HTERT RPE-1 (cell line): ENCODE data around the gene PRDX6.
"Not testable (repeated sequence)": the region's sequence is repeated elsewhere in the genome, so short reads cannot be mapped to it uniquely, and the experiment has no call there.

Source experiments
- in situ Hi-C: fragments of 300-500 bp; cut with MboI; formaldehyde crosslinking; loops from 4 replicates; pipeline ENCODE4 v1.14.3; 2020; ENCODE audit warnings: low sequenced_read_pairs

Gene PRDX6

DNA sequence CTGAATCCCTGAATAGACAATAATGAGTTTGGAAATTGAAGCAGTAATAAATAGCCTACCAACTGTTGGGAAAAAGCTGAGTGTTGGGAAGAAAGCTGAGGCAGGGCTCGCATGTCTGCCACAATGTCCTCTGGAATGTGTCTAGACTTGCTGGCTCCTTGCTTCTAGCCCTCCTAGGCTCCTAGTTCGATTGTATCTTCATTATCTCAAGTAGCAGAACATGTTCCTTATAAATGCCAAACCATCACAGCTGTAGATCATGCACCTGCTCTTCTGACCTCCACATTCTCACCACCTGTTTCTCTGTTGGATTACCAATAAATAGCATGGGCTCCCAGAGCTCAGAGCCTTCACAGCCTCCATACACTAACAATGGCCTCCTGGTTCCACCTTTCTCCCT, 12.9 kb upstream of the PRDX6 start:
- in situ Hi-C loops = not testable (repeated sequence)

DNA sequence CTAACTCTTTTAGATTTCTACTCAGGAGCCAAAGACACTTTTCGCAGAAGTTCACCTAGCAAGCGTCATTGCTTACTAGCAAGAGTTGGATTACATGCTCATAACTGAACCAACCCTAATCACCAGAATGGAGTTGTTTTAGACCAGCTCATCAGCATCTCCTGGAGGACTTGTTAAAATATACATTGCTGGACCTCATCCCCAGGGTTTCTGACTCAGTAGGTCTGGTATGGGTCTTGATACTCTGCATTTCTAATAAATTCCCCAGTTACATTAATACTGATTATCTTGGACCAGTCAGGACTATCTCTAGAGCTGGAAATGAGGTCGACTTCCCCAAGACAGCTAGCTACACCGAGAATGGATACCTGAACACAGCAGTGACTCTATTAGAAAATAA, 9.7 kb upstream of the PRDX6 start:
- in situ Hi-C loops = no loop called here

DNA sequence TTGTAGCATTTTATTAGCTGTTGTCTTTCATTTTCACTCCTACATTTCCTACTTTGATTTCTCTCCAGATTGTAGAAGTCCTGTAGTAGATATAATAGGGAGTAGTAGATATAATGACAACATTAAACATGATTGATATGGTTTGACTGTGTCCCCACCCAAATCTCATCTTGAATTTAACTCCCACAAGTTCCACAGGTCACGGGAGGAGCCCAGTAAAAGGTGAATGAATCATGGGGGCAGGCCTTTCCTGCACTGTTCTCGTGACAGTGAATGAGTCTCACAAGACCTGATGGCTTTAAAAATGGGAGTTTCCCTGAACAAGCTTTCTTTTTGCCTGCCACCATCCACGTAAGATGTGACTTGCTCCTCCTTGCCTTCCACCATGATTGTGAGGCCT, 7.5 kb upstream of the PRDX6 start:
- in situ Hi-C loops = no loop called here

DNA sequence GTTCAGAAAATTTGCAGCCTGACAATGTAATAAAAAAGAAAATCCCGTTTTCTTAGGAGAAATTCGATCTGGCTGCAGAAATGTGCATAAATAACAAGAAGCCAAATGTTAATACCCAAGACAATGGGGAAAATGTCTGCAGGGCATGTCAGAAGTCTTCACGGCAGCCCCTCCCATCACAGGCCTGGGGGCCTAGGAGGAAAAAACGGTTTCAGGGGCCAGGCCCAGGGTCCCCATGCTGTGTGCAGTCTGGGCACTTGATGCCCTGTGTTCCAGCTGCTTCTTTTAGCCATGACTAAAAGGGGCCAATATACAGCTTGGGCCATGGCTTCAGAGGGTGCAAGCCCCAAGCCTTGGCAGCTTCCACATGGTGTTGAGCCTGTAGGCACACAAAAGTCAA, 6.5 kb upstream of the PRDX6 start:
- in situ Hi-C loops = no loop called here

DNA sequence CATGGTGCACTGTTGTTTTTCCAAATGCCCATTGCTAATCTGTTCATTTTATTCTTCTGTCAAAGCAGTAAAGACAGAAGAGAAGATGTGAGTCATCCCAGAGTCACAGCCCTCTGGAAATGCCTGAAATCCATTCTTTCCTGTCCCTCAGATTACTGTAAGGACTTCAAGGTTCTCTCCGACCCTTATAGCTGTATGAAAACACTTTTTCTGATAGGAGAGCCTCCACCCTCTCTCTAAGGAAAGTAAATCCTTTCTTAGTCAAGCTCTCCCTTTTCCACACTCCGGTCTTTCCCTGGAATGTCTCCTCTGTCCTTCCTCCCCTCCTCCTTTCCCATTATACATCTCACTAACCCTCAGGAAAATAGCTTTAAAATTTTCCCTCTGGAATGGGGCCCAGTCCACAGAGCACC, 3.5 kb upstream of the PRDX6 start:
- in situ Hi-C loops = no loop called here

DNA sequence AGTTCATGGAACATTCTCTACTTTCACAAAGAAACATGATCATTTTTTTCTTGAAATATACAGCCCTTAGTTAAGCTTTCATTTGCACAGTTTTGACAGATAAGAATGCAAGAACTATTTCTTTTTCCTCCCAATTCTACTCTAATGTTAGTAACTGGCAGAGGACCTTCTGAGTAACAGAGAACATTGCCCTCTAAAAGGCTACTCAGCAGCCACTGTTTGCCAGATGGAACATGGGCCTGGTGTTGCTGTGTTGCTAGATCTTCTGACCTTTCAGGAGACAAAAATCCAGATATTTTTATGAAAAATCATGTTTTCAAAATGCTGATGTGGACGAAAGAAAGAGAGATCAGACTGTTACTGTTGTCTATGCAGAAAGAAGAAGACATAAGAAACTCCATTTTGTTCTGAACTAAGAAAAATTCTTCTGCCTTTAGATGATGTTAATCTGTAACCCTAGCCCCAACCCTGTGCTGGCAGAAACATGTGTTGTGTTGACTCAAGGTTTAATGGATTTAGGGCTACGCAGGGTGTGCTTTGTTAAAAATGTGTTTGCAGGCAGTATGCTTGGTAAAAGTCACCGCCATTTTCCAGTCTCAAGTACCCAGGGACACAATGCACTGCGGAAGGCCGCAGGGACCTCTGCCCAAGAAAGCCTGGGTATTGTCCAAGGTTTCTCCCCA, 2.9 kb upstream of the PRDX6 start:
- in situ Hi-C loops = no loop called here

DNA sequence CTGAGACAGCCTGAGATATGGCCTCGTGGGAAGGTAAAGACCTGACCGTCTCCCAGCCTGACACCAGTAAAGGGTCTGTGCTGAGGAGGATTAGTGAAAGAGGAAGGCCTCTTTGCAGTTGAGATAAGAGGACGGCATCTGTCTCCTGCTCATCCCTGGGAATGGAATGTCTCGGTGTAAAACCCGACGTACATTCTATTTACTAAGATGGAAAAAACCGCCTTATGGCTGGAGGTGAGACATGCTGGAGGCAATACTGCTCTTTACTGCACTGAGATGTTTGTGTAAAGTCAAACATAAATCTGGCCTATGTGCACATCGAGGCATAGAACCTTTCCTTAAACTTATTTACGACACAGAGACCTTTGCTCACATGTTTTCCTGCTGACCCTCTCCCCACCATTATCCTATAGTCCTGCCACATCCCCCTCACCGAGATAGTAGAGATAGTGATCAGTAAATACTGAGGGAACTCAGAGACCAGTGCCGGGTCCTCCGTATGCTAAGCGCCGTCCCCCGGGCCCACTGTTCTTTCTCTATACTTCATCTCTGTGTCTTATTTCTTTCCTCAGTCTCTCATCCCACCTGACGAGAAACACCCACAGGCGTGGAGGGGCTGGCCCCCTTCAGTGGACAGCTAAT, 2.2 kb upstream of the PRDX6 start:
- in situ Hi-C loops = not testable (repeated sequence)

DNA sequence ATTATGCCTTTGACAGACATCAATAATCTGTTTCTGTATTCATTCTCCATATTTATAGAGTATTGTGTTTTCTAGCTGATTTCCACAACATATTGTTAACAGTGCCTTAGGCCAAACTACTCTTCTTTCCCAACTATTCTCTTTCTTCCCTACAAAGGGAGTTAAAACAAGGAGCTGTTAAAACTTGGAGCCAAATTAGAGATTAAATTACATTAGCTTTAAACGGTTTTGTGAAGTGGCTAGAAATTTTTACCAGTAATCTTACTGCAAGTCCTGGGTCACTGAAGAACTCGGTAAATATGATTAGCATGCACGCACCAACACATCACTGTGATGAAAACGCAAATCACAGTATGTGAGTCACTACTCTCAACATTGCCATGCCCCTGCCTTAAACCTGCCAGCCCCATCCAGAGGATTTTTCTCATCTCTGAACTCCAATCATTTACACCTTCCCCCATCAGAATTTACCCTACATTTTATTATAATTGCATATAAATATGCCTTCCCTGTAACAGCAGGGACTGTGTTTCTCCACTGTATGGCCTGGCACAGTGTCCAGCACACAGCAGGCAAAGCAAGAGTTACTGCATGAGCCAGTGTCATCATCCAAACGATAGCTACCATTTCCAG, 1.5 kb upstream of the PRDX6 start:
- in situ Hi-C loops = no loop called here

DNA sequence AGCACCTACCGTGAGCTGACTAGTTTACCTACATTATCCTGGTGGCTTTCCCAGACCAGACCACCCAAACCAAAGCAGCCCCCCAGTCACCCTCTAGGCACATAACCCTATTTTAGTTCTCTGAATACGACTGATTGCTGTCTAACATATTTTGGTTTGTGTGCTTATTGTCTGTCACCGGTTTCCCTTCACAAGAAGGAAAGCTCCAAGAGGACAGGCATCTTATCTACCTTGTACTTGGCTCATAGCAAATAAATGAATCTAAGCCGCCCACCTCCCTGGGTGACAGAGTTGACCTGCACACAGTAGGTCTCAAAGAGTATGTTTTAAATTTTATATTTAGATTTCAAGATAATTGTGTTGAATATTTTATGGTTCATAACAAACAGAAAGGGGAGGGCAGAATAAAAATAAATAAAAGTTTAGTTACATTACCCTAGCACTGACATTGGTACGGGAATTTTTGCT, 904 bp upstream of the PRDX6 start:
- in situ Hi-C loops = no loop called here

DNA sequence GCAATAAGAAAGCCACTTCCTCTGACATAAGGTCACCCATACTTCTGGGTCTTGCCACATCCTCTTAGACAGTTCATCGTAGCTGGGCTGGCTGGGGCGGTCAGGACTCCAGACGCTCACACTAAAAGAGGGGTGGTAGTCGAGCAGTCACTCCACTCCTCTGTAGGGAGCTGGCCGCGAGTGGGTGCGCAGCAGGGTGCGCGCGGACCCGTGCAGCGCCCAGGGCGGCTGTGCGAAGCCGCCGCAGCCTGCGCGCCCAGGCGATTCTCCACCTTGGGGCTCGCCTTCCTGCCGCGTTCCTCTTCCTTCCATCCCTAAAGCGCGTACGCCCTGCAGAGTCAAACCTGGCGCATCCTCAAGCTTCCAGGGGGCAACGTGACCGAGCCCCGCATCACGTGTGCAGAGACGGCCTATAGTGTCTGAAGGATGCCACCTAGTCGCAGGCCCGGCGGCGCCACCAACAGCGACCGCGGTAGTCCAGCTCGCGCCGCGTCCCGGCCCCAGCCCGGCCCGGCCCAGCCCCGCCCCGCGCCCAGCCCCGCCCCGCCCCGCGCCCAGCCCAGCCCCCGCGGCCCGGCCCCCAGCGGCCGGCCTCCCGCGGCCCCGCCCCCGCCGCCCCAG, 360 bp upstream of the PRDX6 start:
- in situ Hi-C loops = no loop called here

DNA sequence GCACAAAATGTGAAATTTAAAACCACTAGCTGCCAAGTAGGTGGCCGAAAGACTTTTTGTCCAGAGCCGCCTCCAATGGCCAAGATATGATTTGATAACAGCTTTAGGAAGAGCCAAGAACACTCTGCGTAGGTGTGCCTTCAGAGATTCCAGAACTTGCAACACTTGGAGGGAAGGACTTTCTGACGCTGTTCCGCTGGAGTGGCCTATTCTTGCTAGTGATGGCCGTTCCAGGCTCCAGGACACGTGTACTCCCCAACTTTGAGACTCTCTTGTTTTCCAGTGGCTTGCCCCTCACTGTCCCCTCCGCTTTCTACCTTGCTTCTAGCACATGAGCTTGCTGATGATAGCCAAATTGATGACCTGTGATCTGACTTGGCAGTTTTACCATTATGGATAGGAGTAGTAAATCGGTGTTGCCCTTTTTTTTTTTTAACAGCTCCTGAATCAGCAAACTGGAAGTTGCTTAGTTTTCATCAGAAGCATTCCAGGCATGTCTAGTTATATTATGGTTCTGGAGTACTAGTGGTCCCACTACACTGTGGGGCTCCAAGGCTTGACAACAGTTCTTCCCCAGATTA, 1.0 kb downstream of the PRDX6 start:
- in situ Hi-C loops = no loop called here

DNA sequence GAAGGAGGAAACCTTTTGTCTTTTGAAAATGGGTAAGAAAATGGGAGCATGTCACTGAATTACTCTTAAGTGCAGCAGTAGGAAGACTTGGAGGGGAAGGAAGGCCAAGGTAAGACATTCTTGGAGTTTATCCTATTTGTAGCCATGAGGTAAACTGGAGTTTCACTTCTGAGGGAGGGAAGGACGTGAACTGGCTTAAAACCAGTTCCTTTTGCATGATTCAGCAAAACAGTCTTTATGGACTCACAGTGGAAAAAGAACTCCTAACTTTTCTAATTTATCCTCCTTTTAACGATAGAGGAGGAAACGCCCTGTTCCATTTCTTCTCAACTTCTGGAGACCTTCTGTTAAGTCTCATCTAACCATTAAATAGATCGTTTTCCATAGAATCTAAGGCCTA, 2.5 kb downstream of the PRDX6 start:
- in situ Hi-C loops = no loop called here

DNA sequence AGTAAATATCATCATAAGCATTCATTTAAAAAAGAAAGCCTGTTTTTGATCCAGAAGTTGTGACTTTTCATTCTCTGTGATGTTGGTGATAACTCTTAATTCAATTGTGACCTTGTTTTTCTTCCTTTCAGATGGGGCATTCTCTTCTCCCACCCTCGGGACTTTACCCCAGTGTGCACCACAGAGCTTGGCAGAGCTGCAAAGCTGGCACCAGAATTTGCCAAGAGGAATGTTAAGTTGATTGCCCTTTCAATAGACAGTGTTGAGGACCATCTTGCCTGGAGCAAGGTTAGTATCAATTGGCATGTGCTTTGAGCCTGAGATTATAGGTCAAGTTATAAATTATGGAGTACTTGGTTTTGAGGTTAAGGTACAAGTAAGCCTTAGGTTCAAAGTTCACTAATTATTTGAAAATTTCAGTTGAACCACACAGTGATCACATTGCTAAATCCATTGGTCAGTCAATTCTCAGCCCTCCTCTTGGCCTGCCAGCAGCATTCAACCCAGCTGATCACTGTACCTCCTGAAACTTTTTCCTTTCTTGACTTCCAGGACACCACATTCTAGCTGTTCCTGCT, 4.1 kb downstream of the PRDX6 start:
- in situ Hi-C loops = no loop called here

DNA sequence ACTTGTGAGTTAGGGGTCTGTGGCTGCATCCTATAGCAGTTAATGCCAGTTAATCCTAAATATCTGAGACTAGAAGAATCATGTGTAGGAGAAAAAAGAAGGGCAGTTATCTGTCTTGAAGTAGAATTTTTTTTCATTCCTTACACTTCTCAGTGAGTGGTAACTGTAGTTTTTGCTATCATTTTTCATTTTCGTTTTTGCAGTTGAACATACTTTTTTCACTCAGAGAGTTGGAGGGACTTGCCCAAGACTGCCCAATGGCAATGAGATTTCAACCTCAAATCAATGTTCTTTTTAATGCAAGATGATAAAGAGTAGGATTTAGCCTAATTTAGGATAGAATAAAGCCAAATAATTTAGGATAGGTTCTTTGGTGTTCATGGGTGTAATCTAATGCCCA, 5.5 kb downstream of the PRDX6 start:
- in situ Hi-C loops = no loop called here

DNA sequence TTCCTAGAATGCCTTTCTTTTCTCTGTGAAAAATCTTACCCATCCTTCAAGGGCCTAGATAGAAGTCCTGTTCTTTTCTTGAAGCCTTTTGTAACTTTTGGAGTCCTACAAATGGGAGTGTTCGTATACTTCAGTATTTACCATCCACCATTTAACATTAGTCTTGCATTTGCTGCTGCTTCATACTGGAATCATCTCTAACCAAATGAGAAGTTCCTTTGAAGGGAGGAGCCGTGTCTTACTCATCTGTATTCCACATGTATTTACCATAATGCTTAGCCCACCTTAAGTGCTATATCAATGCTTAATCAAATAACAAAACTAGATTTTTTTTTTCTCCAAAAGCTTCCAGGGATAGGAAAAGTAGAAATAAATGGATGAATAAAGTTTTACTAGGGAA, 7.1 kb downstream of the PRDX6 start:
- in situ Hi-C loops = no loop called here

DNA sequence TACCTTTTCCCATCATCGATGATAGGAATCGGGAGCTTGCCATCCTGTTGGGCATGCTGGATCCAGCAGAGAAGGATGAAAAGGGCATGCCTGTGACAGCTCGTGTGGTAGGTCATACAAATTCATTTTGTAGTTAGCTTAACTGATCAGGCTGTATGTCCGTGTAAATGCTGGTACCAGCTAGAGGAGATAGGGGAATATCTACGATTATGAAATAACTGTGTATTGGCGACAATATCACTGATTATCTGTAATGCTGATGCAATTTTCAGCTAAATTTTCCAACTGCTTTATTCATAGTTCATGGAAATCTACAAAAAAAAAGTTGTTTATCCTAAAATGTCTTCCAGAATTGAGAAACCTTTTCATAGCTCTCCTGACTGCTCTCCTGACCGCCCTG, 8.3 kb downstream of the PRDX6 start:
- in situ Hi-C loops = no loop called here

DNA sequence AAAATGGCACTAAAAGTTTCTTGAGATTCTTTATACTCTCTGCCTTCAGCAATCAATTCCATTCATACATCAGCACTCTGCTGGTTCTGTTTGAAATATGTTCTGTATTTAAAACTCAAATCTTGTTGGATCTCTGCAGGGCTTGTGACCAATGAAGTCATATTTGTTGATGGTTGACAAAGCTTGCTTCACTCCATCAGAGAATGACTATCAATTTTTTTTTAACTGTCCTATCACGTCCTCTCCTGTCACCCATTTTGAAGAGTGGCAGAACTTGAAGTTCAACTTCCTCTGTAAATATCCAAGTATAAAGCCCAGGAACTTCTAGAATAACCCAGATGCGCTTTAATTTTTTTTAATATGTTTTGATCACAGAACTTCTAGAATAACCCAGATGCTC, 10.9 kb downstream of the PRDX6 start:
- in situ Hi-C loops = no loop called here

DNA sequence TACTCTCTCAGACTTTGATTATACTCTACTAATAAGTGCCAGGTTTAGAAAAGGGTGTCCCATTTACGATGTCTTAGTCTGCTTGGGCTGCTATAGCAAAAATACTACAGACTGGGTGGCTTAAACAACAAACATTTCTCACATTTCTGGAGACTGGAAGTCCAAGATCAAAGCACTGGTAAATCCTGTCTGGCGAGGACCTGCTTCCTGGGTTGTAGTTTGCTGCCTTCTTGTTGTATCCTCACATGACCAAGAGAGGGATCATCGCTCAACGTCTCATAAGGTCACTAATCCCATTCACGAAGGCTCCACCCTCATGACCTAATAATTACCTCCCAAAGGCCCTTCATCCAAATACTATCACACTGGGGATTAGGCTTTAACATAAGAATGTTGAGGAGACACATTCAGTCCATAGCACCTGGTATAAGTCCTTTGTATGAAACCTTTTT, 12.0 kb downstream of the PRDX6 start:
- in situ Hi-C loops = no loop called here

DNA sequence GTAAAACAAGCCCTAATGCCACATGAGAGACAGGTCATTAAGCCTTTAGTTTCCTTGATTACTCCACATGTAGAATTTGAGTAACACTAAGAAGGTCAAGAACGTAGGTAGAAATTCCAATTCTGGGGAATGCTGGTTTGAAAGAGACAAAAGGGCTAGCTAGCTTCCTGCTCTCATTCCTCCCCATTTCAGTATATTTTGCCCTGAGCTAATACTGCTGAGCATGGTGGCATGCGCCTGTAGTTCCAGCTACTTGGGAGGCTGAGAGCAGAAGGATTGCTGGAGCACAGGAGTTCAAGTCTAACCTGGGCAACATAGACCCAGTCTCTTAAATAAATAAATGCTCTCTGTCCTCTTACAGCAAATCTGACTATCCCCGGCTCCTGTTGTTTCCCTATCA, 12.8 kb downstream of the PRDX6 start:
- in situ Hi-C loops = no loop called here

DNA sequence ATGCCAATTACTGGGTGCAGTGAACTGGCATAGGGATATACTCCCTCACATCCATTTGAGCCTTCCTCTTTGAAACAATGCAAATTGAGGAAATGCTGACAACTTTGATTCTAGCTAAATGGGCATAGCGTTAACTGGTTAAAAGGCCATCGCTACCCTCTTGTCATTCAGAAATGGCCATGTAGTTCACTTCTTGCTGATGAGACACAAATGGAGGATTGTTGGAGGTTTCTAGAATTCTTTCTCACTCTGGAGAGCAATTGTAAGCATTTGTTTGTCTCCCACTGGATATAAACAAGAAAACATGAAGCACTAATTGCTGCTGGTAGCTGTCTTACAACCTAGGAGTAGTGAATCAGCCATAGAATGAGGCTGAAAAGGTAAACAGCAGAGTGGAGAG, 14.4 kb downstream of the PRDX6 start:
- in situ Hi-C loops = no loop called here

DNA sequence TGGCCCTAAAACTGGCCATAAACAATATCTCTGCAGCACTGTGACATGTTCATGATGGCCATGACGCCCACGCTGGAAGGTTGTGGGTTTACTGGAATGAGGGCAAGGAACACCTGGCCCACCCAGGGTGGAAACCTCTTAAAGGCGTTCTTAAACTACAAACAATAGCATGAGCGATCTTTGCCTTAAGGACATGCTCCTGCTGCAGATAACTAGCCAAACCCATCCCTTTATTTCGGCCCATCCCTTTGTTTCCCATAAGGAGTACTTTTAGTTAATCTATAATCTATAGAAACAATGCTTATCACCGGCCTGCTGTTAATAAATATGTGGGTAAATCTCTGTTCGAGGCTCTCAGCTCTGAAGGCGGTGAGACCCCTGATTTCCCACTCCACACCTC, 16.0 kb downstream of the PRDX6 start:
- in situ Hi-C loops = not testable (repeated sequence)
